ENCODE results near the gene CCDC122.

The CCDC122 gene

DNA sequence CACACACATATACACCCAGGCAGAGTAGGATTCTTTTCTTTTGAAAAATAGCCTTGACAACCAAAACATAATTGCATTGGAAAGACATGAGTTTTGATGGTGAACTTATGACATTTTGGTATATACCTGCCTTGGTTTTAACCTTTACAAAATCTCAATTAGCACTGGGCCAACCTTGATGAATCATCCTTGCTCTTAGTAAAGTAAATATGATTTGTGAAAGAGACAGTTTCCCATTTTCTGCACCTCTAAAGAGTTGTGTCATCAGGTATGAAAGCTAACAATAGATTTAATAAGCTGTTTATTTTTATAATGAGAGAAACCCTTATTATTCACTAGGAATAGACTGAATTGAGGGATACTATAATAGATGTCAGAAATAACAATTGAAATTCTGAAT lies 77.0 kb downstream of the CCDC122 start:
- no peak for DNase-seq (ENCODE audit: low spot score)

GRCh38 chr13:43800828-43801227 lies 78.7 kb downstream of the CCDC122 start:
- DNase-seq (ENCODE audit: low spot score), result no peak

DNA sequence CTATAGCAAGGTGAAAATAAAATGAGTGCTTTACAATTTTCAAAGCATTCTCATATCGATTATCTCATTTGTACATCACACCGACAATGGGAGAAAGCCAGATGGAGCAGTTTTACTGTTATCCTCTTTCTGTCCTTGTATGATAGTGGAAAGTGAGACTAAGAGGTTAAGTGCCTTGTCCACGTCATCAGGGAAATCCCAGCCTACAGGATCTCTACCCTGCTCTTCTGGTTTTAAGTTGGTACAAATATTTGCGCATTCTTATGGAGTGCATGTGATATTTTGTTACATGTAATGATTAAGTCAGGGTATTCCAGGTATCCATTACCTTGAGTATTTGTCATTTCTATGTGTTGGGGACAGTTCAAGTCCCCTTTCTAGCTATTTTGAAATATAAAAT lies 80.3 kb downstream of the CCDC122 start:
- no peak for DNase-seq (ENCODE audit: low spot score)

- DNase-seq (ENCODE audit: low spot score), result no peak
These were observed 81.7 kb downstream of the CCDC122 start for GRCh38 chr13:43797869-43798268.

- no peak for DNase-seq (ENCODE audit: low spot score)
These were observed 82.4 kb downstream of the CCDC122 start for GRCh38 chr13:43797159-43797558.

GRCh38 chr13:43794416-43794815 lies 85.1 kb downstream of the CCDC122 start:
- no peak for DNase-seq (ENCODE audit: low spot score)

DNA sequence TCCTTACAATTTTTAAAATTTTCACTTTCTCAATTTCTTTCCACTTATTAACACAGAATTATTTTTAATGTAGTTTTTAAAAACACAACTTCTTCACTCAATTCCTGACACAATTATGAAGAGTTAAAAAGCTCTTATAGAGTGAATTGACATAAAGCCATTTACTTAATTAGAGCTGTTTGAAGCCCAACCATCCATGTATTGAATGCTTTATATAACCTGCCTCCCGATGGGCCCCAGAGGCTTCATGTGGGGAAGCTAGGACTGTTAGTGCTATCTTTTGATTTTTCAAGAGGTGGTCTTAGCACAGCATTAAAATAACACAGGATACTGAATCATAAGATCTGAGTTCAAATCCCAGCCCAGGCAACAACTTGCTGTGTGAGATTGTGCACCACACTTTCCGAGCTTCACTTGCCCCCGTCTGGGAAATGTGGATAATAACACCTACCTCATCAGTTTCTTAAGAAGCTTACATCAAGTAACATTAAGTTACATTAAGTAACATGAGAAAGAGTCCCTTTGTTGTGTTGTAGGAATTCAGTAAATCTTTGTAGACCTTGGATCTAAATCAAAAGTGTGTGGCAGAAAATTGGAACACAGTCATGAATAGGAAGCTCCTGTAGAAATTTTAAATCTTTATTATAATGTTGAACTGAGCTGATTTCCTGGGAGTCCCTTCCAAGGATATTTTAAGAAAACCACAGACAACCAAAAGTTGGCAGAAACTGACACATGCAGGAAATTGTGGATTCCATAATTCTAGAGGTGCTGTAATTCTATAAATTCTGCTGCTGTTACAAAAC lies 87.3 kb downstream of the CCDC122 start:
- no peak for DNase-seq (ENCODE audit: low spot score)

DNA sequence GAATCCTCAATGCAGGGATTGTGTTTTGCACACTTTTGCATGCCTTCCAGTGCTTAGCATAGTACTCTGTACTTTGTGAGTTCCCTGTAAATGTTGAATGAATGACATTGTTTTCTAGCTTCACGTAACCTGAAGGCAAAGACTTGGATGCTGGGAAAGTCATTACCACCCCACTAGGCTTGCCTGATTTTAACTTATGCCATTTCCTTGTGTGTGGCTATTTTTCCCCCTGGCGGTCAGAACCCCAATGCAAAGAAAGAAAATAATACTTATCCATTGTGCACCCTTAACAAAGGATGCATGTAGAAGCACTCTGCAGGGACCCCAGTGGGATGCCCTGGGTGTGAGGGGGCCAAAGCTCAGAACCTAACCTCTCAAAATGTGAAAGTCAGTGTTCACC lies 91.5 kb downstream of the CCDC122 start:
- no peak for DNase-seq (ENCODE audit: low spot score)

DNA sequence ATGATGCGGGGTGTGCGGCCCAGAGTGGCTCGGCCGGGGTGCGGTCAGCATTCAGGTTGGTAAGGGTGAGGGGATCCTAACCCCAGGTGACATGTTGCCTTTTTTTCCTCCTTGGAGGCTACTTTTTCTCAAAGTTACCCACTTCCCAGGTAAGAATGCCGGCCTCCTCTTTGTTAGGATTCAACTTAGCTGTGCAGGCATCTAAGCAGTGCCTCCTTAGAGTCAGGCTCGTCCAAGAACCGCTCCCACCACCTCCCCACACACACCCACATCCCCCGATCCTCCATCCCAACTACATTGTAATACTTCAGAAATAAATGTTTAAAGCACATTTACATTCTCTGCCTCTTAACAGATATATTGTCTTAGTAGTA lies 92.0 kb downstream of the CCDC122 start:
- DNase-seq (ENCODE audit: low spot score), result no peak

DNA sequence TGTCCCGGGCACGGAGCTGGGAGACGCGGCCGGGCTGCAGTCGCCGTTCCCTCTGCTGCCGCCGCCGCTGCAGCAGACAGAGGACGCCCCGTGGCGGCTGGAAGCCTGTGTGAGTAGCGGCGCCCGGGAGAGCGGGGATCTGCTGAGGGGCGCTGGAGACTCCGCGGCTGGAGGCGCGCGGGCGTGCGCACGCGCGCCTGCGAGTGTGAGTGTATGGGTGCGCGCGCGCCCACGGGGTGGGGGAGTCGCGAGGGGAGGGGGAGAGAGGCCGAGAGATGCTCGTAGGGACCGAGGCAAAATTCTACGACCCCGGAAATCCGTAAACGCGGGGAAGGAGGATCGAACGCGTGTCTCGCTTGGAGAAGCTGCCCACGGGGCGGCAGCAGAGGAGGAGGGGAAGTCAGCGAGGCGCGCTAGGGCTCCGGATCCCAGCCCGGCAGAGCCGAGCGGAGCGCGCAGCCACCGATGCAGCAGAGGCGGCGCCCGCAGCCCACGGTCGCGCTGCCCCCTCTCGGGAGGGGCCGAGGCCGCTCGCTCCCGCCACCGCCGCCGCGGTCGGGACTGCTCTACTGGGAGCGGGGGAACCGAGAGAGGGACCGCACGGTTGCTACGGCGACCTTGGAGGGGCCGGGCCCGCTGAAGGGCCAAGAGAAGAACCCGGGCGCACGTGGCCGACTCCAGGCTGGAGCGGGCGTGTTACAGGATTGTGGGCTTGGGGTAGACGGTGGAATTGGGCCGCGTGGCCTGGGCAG lies 92.6 kb downstream of the CCDC122 start, which contains the start of gene ENOX1:
ENOX1 (minus strand) TSS at position 207 of the 752 bp plus-strand sequence.
- peak; percentile 38 for DNase-seq (ENCODE audit: low spot score)

DNA sequence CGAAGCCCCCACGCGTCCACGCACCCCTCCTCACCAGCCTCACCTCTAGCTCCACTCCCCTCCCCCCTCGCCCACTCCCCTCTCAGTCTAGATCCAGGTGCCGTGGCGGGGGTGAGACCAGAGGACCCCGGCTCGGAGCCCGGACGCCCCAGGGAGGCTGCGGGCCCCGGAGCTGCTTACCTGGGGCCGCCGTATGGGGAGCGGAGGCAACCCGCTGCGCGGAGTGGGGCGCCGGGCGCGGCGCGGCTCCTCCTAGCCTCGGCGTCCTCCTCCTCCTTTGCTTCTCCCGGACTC lies 93.1 kb downstream of the CCDC122 start:
- DNase-seq (ENCODE audit: low spot score), result no peak
